NCI-H1092 (cell line): ENCODE measurements around the gene ARAP2.

Experiments
- DNase-seq: peaks from one replicate; lab custom pipeline; 2025; lab: John Stamatoyannopoulos, UW

Gene ARAP2

GRCh38 chr4:36256398-36256891, 12.1 kb upstream of the ARAP2 start:
- DNase-seq: no peak

GRCh38 chr4:36255577-36255976, 11.3 kb upstream of the ARAP2 start:
- no peak for DNase-seq

GRCh38 chr4:36254371-36254770, 10.1 kb upstream of the ARAP2 start:
- DNase-seq: no peak

GRCh38 chr4:36251983-36252382, 7.7 kb upstream of the ARAP2 start:
- DNase-seq: no peak

DNA sequence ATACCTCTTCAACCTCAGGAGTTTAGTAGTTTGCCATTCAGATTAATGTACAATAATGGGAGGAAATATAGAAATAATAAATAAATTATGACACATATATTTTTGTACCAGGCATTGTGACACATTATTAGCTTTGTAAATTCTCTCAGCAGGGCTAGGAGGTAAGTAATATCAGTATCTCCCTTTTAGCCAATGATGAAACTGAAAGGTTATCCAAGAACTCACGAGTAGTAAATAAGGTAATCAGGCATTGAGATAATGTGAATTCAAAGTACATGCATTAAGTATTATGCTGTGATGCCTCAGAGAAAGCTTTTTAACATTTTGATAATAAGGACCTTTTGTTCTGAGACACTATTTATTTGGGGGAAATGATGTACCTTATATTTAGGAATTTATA, 5.3 kb upstream of the ARAP2 start:
- no peak for DNase-seq

DNA sequence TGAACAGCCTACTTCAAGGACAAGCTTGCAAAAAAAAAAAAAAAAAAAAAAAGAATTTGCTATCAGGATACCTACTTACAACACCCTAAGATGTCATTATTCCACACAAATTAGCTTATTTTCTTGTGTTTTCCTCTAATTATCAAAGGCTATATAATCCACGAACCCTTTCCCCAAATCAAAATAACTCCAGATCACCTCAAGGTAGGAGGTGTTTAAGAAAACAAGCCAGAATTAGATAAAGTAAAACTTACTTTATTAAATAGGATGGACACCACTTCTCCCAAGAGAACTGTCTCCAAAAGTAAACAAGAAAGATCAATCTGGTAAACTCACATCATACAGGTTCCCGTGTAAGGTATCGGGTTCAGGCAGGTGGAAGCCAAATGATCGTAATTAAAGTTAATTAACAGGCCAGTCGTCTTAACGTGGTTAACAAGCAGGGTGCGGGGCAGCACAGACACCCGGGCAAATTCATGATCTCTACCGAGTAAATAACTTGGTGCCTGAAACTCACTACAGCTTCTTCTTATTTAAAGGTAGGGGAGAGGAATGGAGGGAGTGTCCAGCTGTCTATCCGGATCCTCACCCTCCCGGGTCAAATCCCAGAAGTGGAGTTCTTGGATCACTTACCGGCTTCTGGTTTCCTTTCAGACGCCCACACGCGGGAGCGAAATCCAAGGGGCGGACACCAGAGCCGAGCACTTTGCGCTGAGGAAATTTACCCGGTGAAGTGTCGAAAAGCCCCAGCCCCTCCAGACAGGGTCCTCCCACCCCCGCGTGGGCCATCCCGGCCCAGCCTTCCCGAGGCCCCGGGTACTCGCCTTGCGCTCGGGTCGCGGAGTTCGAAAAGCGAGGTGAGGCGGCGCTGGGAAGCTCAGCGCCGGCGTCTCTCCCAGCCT, 708 bp downstream of the ARAP2 start:
- no peak for DNase-seq

GRCh38 chr4:36242629-36243354, 1.5 kb downstream of the ARAP2 start:
- no peak for DNase-seq

DNA sequence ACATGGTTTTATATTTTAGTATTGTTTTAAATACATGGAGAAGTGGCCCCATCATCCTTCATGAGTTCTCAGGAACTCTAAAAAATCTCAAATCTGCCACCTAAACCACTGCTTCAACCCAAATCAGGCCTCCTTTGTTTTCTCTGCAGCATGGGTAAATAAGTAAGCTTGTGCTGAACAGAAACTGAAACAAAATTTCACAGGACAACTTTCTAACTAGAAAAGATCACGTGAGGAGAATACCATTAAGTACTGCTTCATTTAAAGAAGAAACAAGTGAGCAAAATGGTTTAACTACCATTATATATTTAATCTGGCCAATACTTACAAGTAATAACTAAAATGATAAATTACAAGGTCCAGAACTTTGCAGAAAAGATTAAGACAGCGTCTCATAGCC, 2.5 kb downstream of the ARAP2 start:
- DNase-seq: no peak

DNA sequence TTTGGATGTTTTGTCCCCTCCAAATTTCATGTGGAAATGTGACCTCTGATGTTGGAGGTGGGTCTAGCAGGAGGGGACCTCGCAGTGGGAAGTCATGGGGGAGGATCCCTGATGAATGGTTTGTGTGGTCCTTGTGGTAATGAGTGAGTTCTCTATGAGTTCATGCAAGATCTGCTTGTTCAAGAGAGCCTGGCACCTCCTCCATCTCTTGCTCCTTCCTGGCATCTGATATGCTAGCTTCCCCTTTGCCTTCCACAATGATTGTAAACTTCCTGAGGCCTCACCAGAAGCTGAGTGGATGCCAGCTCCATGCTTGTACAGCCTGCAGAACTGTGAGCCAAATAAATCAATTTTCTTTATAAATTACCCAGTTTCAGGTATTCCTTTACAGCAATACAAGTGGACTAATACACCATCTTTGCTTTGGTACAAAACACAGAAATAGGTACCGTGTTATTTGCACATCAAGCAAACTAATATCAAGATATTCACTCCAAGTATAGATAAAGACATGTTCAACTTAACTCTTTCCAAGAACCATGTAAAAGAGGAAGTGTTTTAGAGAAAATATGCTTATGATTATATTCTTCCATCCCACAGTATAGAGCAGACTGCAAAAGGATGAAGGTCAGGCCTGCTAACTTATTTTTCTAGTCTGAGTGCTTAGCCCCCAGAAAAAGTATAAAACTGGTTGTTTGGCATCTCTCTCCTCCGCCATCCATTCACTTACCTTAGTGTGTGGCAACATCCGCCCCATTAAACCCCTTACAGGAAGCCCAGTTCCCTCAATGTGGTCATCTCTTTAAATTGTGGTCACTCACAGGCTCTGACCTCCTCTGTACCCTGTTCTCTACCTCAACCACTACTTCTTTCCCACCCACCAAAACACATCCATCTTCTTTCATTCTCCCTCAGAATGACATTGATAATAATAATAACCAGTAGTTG, 6.7 kb downstream of the ARAP2 start:
- DNase-seq: no peak

- DNase-seq: no peak
Observed at GRCh38 chr4:36236159-36236558, 8.2 kb downstream of the ARAP2 start.

- no peak for DNase-seq
Observed at GRCh38 chr4:36235306-36235705, 9.0 kb downstream of the ARAP2 start.

- DNase-seq: no peak
Observed at GRCh38 chr4:36233567-36234266, 10.6 kb downstream of the ARAP2 start.

GRCh38 chr4:36230534-36230933, 13.8 kb downstream of the ARAP2 start:
- no peak for DNase-seq

GRCh38 chr4:36227913-36228312, 16.4 kb downstream of the ARAP2 start:
- DNase-seq: no peak

DNA sequence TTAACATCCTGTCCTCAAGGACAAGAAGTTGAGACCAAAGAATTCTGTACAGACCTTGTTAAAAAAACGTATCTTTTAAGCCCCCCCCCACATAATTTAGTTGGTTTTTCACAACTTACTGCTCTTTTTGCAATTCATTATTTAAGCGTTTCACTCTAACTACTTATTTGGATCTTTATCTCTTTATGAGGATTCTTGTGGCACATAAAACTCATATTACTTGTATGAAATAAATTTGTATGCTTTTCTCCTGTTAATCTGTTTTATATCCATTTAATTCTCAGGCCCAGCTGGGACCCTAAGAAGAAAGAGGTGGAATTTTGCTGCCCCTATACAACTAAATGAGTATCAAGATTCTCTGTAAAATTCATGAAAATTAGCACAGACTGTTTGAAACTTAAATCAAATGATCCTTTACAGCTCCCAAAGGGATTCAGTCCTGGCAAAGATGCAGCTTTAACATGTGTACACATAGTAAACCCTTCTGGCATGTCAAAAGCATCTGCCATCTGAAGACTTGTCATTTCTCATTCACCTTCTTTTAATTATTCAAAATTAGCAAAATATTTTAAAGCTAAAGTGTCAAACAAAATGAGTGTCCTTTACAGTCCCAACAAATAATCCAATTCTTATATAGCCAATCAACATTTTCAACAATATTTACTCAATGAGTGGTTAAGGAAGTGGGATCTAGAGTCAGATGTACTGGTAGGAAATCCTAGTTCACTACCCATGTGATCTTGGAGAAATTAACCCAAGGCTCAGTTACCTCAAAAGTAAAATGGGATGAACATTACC, 17.7 kb downstream of the ARAP2 start:
- DNase-seq: no peak

- DNase-seq: no peak
Observed at GRCh38 chr4:36224972-36225903, 19.1 kb downstream of the ARAP2 start.

DNA sequence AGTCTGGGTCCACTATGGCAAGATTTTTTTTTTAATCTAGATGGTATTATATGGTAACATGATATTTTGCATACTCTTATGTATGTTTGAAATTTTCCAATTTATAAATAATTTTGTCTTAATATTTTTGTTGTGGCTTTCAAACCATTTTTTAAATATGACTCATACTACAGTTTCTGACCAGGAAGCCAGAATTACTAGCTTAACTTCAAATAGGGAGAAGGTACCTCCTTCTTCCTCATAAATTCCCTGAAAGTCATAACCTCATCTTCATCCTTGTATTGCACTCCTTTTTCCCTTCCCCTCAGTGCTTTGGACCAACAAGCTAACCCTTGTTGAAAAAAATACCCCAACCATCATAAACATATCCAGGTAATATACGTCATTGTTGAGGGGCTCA, 21.6 kb downstream of the ARAP2 start:
- DNase-seq: no peak

- DNase-seq: no peak
Observed at GRCh38 chr4:36220776-36221175, 23.5 kb downstream of the ARAP2 start.

GRCh38 chr4:36218121-36218520, 26.2 kb downstream of the ARAP2 start:
- DNase-seq: no peak
